Activated CD4-positive, alpha-beta T cell treated with anti-CD3 and anti-CD28 coated beads, Interleukin-2, amount 50 U/mL, for 4 hours (primary cell): ENCODE results near the gene SNX19.

Experiments used
- DNase-seq, 2 experiments: peaks; one replicate each; pipeline ENCODE4 v3.0.0-alpha.2; 2020

The SNX19 gene

GRCh38 chr11:130834886-130835285, 81.4 kb downstream of the SNX19 start:
- DNase-seq, result no peak

GRCh38 chr11:130832566-130833425, 83.5 kb downstream of the SNX19 start:
- no peak for DNase-seq

- no peak for DNase-seq
Measured at GRCh38 chr11:130831976-130832375, 84.3 kb downstream of the SNX19 start.

- DNase-seq, result no peak
Measured at GRCh38 chr11:130831506-130831905, 84.8 kb downstream of the SNX19 start.

- DNase-seq, result no peak
Measured at GRCh38 chr11:130830566-130830965, 85.7 kb downstream of the SNX19 start.

- DNase-seq, result no peak
Measured at GRCh38 chr11:130829920-130830511, 86.3 kb downstream of the SNX19 start.

- DNase-seq, result no peak
Measured at GRCh38 chr11:130828741-130829140, 87.5 kb downstream of the SNX19 start.

- DNase-seq, result no peak
Measured at GRCh38 chr11:130827451-130828377, 88.6 kb downstream of the SNX19 start.

GRCh38 chr11:130826572-130826971, 89.7 kb downstream of the SNX19 start:
- no peak for DNase-seq

GRCh38 chr11:130825983-130826382, 90.3 kb downstream of the SNX19 start:
- no peak for DNase-seq

- no peak for DNase-seq
Measured at GRCh38 chr11:130825561-130825960, 90.7 kb downstream of the SNX19 start.
